GM12878 (cell line): ENCODE measurements around the gene IVD. TPM values are rescaled to one million over a fixed set of nuclear protein-coding genes. Genes with fewer than 3 reads are reported as not detected.

Experiments
- ATAC-seq: fragments of 200-7000 bp; cut with Tn5 transposase; 3 replicates; pipeline ENCODE4 v1.9.1; 2020; ENCODE audit warnings: mild to moderate bottlenecking, moderate library complexity
- BruUV-seq: library from RNA; stranded (reverse); fragments of 400-500 nt; replicated peaks from 2 replicates; lab custom pipeline; 2021; lab: Mats Ljungman, UMichigan
- CTCF ChIA-PET: fragments of 300-600 bp; sonication (Branson Sonifier 250); formaldehyde crosslinking; extraction: SDS; loops from one replicate; lab custom pipeline; 2021; ENCODE audit warnings: inconsistent platforms; lab: Yijun Ruan, JAX
- POLR2A ChIA-PET: fragments of 350-600 bp; formaldehyde crosslinking; extraction: SDS; loops from one replicate; lab custom pipeline; 2021; ENCODE audit warnings: inconsistent platforms; lab: Charles Lee
- RAD21 ChIA-PET: fragments of 300-600 bp; sonication (Branson Sonifier 250); formaldehyde crosslinking; loops from one replicate; lab custom pipeline; 2023; ENCODE audit warnings: antibody characterized with exemption; ENCODE audit not compliant: unreplicated experiment; lab: Charles Lee
- SMC1A ChIA-PET: fragments of 300-600 bp; sonication (Branson Sonifier 250); formaldehyde crosslinking; loops from one replicate; lab custom pipeline; 2023; ENCODE audit not compliant: unreplicated experiment, uncharacterized antibody; lab: Charles Lee
- DNase-seq: peaks from one replicate; pipeline ENCODE4 v3.0.0-alpha.2; 2011; ENCODE audit warnings: low read depth, low spot score
- FAIRE-seq: peaks from 3 replicates; lab custom pipeline; 2011; peaks lifted over from hg19 to GRCh38; lab: Jason Lieb, UNC
- H2AFZ ChIP-seq: 2 replicates; pipeline ENCODE4 v1.6.0; 2011; ENCODE audit warnings: low read depth, low read length, control low read depth; ENCODE audit not compliant: control insufficient read depth
- H3K27ac ChIP-seq: 2 replicates; pipeline ENCODE4 v1.5.1; 2011; ENCODE audit warnings: control low read depth; ENCODE audit not compliant: control insufficient read depth, insufficient read depth
- H3K27me3 ChIP-seq, 2 experiments: replicated peaks in 1 of 2; 2 replicates each; pipeline versions ENCODE4 v1.6.0 to v1.6.1; 2011; ENCODE audit warnings: low read length in 1 of 2; ENCODE audit not compliant: control insufficient read depth in 2 of 2, insufficient read depth in 2 of 2
- H3K36me3 ChIP-seq, 2 experiments: 2 replicates each; pipeline ENCODE4 v1.5.1; 2011; ENCODE audit warnings: low read length in 1 of 2; ENCODE audit not compliant: control insufficient read depth in 2 of 2, insufficient read depth in 2 of 2
- H3K4me1 ChIP-seq: 2 replicates; pipeline ENCODE4 v1.6.1; 2011; ENCODE audit warnings: mild to moderate bottlenecking, low read length, moderate library complexity, mixed read lengths; ENCODE audit not compliant: control insufficient read depth, insufficient read depth
- H3K4me2 ChIP-seq: 2 replicates; pipeline ENCODE4 v1.6.0; 2011; ENCODE audit warnings: control low read depth; ENCODE audit not compliant: control insufficient read depth, insufficient read depth
- H3K4me3 ChIP-seq: fragments of 200-600 bp; sonication (generic); 2 replicates; pipeline ENCODE4 v1.5.1; 2016
- H3K79me2 ChIP-seq: 2 replicates; pipeline ENCODE4 v1.6.0; 2011; ENCODE audit warnings: low read length; ENCODE audit not compliant: control insufficient read depth, insufficient read depth
- H3K9ac ChIP-seq: 2 replicates; pipeline ENCODE4 v1.8.0; 2011; ENCODE audit warnings: low read length, control low read depth, mixed read lengths; ENCODE audit not compliant: control insufficient read depth, insufficient read depth
- H3K9me3 ChIP-seq: replicated peaks from 3 replicates; pipeline ENCODE4 v1.5.1; 2011; ENCODE audit warnings: mild to moderate bottlenecking, low read length; ENCODE audit not compliant: control insufficient read depth, insufficient read depth
- H4K20me1 ChIP-seq: 2 replicates; pipeline ENCODE4 v1.6.0; 2011; ENCODE audit not compliant: control insufficient read depth, insufficient read depth
- CHD2 ChIP-seq: IDR thresholded peaks from 2 replicates; pipeline ENCODE4 v1.6.1; 2011; ENCODE audit warnings: low read depth, low read length, improper control_type of control experiment, borderline replicate concordance
- CUX1 ChIP-seq: IDR thresholded peaks from 2 replicates; pipeline ENCODE4 v1.6.1; 2012; ENCODE audit warnings: improper control_type of control experiment, low read depth, low read length; ENCODE audit not compliant: insufficient replicate concordance
- MYB ChIP-seq: fragments of 150-350 bp; IDR thresholded peaks from 2 replicates; pipeline ENCODE4 v1.6.1; 2014; ENCODE audit warnings: mild to moderate bottlenecking, low read depth, low read length, borderline replicate concordance
- NR2C2 ChIP-seq: IDR thresholded peaks from 2 replicates; pipeline ENCODE4 v1.6.1; 2011; ENCODE audit warnings: borderline replicate concordance, low read depth; ENCODE audit not compliant: control insufficient read depth, insufficient read length
- PKNOX1 ChIP-seq: fragments of 450-650 bp; IDR thresholded peaks from 2 replicates; pipeline ENCODE4 v1.6.1; 2016; ENCODE audit warnings: mild to moderate bottlenecking
- RUNX3 ChIP-seq: IDR thresholded peaks from 2 replicates; pipeline ENCODE4 v1.6.1; 2012; ENCODE audit warnings: low read length, inconsistent platforms
- SPI1 ChIP-seq: IDR thresholded peaks from 2 replicates; pipeline ENCODE4 v1.6.1; 2011; ENCODE audit warnings: low read depth, mild to moderate bottlenecking, low read length, moderate library complexity, borderline replicate concordance; ENCODE audit not compliant: insufficient read depth
- ZNF592 ChIP-seq: fragments of 450-650 bp; IDR thresholded peaks from 2 replicates; pipeline ENCODE4 v1.6.1; 2017; ENCODE audit warnings: mild to moderate bottlenecking, moderate library complexity
- WGBS: methylation state at CpG from one replicate; pipeline ENCODE4 v1.1.6; 2016; ENCODE audit warnings: low lambda C conversion rate; ENCODE audit not compliant: insufficient replicate concordance, insufficient coverage; ENCODE audit errors: missing lambda C conversion rate; 5-methylcytosine and 5-hydroxymethylcytosine counted together
- in situ Hi-C: fragments of 300-500 bp; cut with MboI; formaldehyde crosslinking; loops from 9 replicates; pipeline ENCODE4 v1.14.3; 2018; ENCODE audit warnings: mixed read lengths
- intact Hi-C: fragments of 100-400 bp; cut with micrococcal nuclease; formaldehyde crosslinking; loops from one replicate; pipeline ENCODE4 v1.14.2; 2022; ENCODE audit not compliant: unreplicated experiment
- polyA plus RNA-seq, 11 experiments: library from polyadenylated mRNA; depleted of rRNA in 4 of 11; unstranded in 6 of 11; stranded (reverse) in 5 of 11; fragments of >200 nt; fragmentation: Nextera tagmentation in 4 of 11; fragmentation: Illumina TruSeq in 1 of 11; extraction: Ambion mirVana in 4 of 11; extraction: Trizol in 1 of 11; gene quantifications; 1 replicate in 1 of 11; 2 replicates in 10 of 11; pipeline versions ENCODE4 v1.2.1 to v1.2.3, GENCODE V29; 2011 to 2016; ENCODE audit warnings: inconsistent platforms in 2 of 11, missing spikeins in 2 of 11, low read depth in 1 of 11
- total RNA-seq, 4 experiments: library from RNA; depleted of rRNA in 3 of 4; stranded (reverse); fragments of >200 nt in 3 of 4; fragmentation: Illumina TruSeq in 1 of 4; extraction: Trizol in 1 of 4; gene quantifications; 2 replicates each; pipeline versions ENCODE4 v1.2.1 to v1.2.3, GENCODE V29; 2013 to 2021

The IVD gene
- total and polyA plus RNA-seq, 10 of the 15 experiments (the other 5 are each of a cell fraction or from before 2014, with no cell fraction given), result 5.3 to 59.8 (median 45.7) TPM

GRCh38 chr15:40405501-40406381 is at the start of gene IVD (continued):
- TF ChIP-seq ZNF592 (no peak), MYB (no peak), RUNX3 (0 out of 2 replicates have a peak, but pooled peaks have one; percentile 7)

- Histone ChIP-seq H3K9me3 (no peaks in the 10 kb centered on the region), H3K79me2 (no peaks in the 10 kb centered on the region), H3K36me3 (no peaks in the 10 kb centered on the region), H3K27me3 (peaks cover 0 to 6% of the 10 kb centered on the region in 2 experiments; a peak in 3 of 4 replicates), H3K27ac (no peak overlapping the region), H3K9ac (no peak overlapping the region), H2AFZ (no peak overlapping the region), H3K4me1 (peaks cover 5% of the 10 kb centered on the region; the same call in 1 of the 2 replicates), H3K4me2 (no peak overlapping the region), H3K4me3 (no peak overlapping the region), H4K20me1 (no peaks in the 10 kb centered on the region)
- RAD21 ChIA-PET, result interaction anchor here (1.4 kb wide), 1 partner anchor 77 kb away, joined by 4 read pairs; no protein-coding TSS in a partner anchor
- BruUV-seq, result no TSS peak
- no peak for ATAC-seq
- DNase-seq, result no peak
- FAIRE-seq, result no peak
- SMC1A ChIA-PET, result no interaction called here
- intact Hi-C loops, result no loop called here
- WGBS, result 30% methylated on average over 4 of the region's 5 CpGs
- CTCF ChIA-PET, result interaction anchor here (0.7 to 1.9 kb wide), 4 partner anchors 12 to 139 kb away, joined by 3 to 7 read pairs (median 4); no protein-coding TSS in a partner anchor
- POLR2A ChIA-PET, result no interaction called here
- in situ Hi-C loops, result loop anchor here (5.0 kb wide), 1 partner anchor 49 kb away; the partner anchor contains the start of gene PLCB2
- no peak for TF ChIP-seq CHD2
- no peak for TF ChIP-seq SPI1
- no peak for TF ChIP-seq CUX1
- TF ChIP-seq PKNOX1, result no peak
- no peak for TF ChIP-seq NR2C2
Measured at GRCh38 chr15:40355976-40356585, 49.5 kb upstream of the IVD start.
